GM21717 (cell line): Measurements from ENCODE around the gene AGBL4.

Experiments
- ATAC-seq: cut with Tn5 transposase; IDR thresholded peaks from one replicate; pipeline ENCODE4 v1.9.1; 2021; ENCODE audit warnings: mild to moderate bottlenecking, moderate library complexity; ENCODE audit not compliant: unreplicated experiment

AGBL4 gene

GRCh38 chr1:48619539-48619938 is 1404.2 kb downstream of the AGBL4 start:
- ATAC-seq: no peak

- no peak for ATAC-seq
Observed at GRCh38 chr1:48617252-48617651, 1406.5 kb downstream of the AGBL4 start.

GRCh38 chr1:48616710-48617109 is 1407.0 kb downstream of the AGBL4 start:
- ATAC-seq: no peak

- ATAC-seq: no peak
Observed at GRCh38 chr1:48611841-48612240, 1411.9 kb downstream of the AGBL4 start.

- ATAC-seq: no peak
Observed at GRCh38 chr1:48610628-48611542, 1412.9 kb downstream of the AGBL4 start.

GRCh38 chr1:48608882-48609281 is 1414.9 kb downstream of the AGBL4 start:
- ATAC-seq: no peak

GRCh38 chr1:48603222-48603621 is 1420.5 kb downstream of the AGBL4 start:
- no peak for ATAC-seq

- no peak for ATAC-seq
Observed at GRCh38 chr1:48602349-48602748, 1421.4 kb downstream of the AGBL4 start.

- no peak for ATAC-seq
Observed at GRCh38 chr1:48600182-48600581, 1423.6 kb downstream of the AGBL4 start.

GRCh38 chr1:48597663-48598062 is 1426.1 kb downstream of the AGBL4 start:
- ATAC-seq: no peak

GRCh38 chr1:48596046-48596445 is 1427.7 kb downstream of the AGBL4 start:
- ATAC-seq: no peak

GRCh38 chr1:48595613-48596012 is 1428.1 kb downstream of the AGBL4 start:
- ATAC-seq: no peak

- no peak for ATAC-seq
Observed at GRCh38 chr1:48592330-48592729, 1431.4 kb downstream of the AGBL4 start.

- no peak for ATAC-seq
Observed at GRCh38 chr1:48591181-48591580, 1432.6 kb downstream of the AGBL4 start.

GRCh38 chr1:48588061-48588460 is 1435.7 kb downstream of the AGBL4 start:
- ATAC-seq: no peak

- ATAC-seq: no peak
Observed at GRCh38 chr1:48582408-48582807, 1441.3 kb downstream of the AGBL4 start.

- no peak for ATAC-seq
Observed at GRCh38 chr1:48581270-48581669, 1442.5 kb downstream of the AGBL4 start.

- no peak for ATAC-seq
Observed at GRCh38 chr1:48576565-48576964, 1447.2 kb downstream of the AGBL4 start.

GRCh38 chr1:48572646-48573258 is 1451.0 kb downstream of the AGBL4 start:
- no peak for ATAC-seq

GRCh38 chr1:48572134-48572533 is 1451.6 kb downstream of the AGBL4 start:
- ATAC-seq: no peak

- ATAC-seq: no peak
Observed at GRCh38 chr1:48571303-48571987, 1452.3 kb downstream of the AGBL4 start.

- no peak for ATAC-seq
Observed at GRCh38 chr1:48570568-48570967, 1453.2 kb downstream of the AGBL4 start.
